ENCODE data around the gene CHD9.

GRCh38 chr16:53053967-53054669, 673 bp upstream of the CHD9 start:
- TF ChIP-seq CTCF (IDR thresholded peaks at IDR 0.05) (no peak), EZH2phosphoT487 (IDR thresholded peaks at IDR 0.05) (no peak), EZH2 (IDR thresholded peaks at IDR 0.05) (no peak)
